ENCODE measurements around the gene FAM131A.

GRCh38 chr3:184291044-184291737, 46.2 kb upstream of the FAM131A start:
- TF ChIP-seq ZNF396 (CRISPR knock-in tag; IDR thresholded peaks at IDR 0.05; ENCODE audit: borderline replicate concordance): no peak
- TF ChIP-seq CTCF (IDR thresholded peaks at IDR 0.05): no peak
- TF ChIP-seq AFF4 (CRISPR knock-in tag; IDR thresholded peaks at IDR 0.05; ENCODE audit: borderline replicate concordance): no peak
- TF ChIP-seq ZBTB43 (CRISPR knock-in tag; IDR thresholded peaks at IDR 0.05): no peak
- no peak for TF ChIP-seq MLX (CRISPR knock-in tag; IDR thresholded peaks at IDR 0.05)
- no peak for TF ChIP-seq TCF7 (CRISPR knock-in tag; IDR thresholded peaks at IDR 0.05; ENCODE audit: low read depth)
- no peak for TF ChIP-seq ZNF416 (CRISPR knock-in tag; IDR thresholded peaks at IDR 0.05)
- no peak for TF ChIP-seq E2F4 (CRISPR knock-in tag; IDR thresholded peaks at IDR 0.05; ENCODE audit: borderline replicate concordance, low read depth)
- TF ChIP-seq SP1 (CRISPR knock-in tag; conservative IDR thresholded peaks at IDR 0.05): no peak
- TF ChIP-seq USF2 (CRISPR knock-in tag; IDR thresholded peaks at IDR 0.05): no peak
- TF ChIP-seq GABPB1 (CRISPR knock-in tag; IDR thresholded peaks at IDR 0.05): no peak

Data from WTC11 (cell line).